Activated T-cell treated with anti-CD3 and anti-CD28 coated beads for 4 hours (primary cell): ENCODE measurements around the gene UBE2F.
A peak's percentile ranks its signal among the peaks of the same experiment; 100 is the strongest.
"Not testable (repeated sequence)": the region's sequence is repeated elsewhere in the genome, so short reads cannot be mapped to it uniquely, and the experiment has no call there.

Source experiments
- DNase-seq: peaks from one replicate; pipeline ENCODE4 v3.0.0-alpha.2; 2020

Gene UBE2F

GRCh38 chr2:237946423-237946822 lies 20.4 kb upstream of the UBE2F start:
- DNase-seq: no peak

DNA sequence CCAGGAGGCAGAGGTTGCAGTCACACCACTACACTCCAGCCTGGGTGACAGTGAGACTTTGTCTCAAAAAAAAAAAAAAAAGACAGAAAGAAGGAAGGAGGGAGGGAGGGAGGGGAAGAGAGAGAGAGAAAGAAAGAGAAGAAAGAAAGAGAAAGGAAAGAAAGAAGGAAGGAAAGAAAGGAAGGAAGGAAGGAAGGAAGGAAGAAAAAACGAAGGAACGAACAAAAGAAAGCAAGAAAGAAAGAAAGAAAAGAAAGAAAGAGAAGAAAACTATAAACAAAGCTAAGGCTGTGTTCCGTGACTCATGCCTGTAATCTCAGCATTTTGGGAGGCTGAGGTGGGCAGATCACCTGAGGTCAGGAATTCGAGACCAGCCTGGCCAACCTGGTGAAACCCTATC lies 15.5 kb upstream of the UBE2F start:
- DNase-seq: not testable (repeated sequence)

DNA sequence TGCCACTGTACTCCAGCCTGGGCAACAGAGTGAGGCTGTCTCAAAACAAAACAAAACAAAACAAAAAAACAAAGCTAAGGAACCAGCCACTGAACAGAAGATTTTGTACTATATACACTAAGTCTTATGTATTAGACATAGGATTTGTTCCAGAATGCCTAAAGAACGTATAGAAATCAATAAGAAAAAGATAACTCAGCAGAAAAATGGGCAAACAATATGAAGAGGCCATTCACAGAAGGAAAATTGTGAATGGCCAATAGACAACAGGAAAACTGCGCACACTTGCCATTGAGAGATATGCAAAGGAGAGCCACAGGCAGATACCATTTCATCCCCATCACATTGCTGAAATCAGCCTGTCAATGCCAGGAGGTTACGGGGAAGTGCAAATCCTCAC lies 14.9 kb upstream of the UBE2F start:
- DNase-seq: no peak

DNA sequence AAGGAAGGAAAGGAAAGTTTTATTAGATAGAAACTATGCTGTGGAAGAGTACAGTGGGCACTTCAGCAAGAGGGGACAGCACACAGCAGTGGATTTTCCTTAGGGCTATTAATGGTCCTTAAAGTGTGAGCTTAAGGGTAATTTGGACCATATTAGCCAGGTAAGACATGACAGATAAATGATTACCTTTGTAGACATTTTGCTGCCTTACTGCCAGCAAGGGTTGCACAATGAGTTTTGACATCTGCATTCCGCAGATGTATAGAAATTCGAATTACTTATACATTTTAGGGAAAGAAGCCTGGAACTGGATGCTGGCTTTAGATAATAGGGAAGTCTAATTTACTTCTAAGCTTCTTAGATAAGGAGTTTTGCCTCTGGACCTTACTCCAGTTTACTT lies 14.0 kb upstream of the UBE2F start:
- no peak for DNase-seq

- DNase-seq: no peak
Measured at GRCh38 chr2:237955640-237956401, 11.0 kb upstream of the UBE2F start.

GRCh38 chr2:237956402-237956736 lies 10.4 kb upstream of the UBE2F start:
- DNase-seq: no peak

GRCh38 chr2:237961637-237962036 lies 5.2 kb upstream of the UBE2F start:
- no peak for DNase-seq

DNA sequence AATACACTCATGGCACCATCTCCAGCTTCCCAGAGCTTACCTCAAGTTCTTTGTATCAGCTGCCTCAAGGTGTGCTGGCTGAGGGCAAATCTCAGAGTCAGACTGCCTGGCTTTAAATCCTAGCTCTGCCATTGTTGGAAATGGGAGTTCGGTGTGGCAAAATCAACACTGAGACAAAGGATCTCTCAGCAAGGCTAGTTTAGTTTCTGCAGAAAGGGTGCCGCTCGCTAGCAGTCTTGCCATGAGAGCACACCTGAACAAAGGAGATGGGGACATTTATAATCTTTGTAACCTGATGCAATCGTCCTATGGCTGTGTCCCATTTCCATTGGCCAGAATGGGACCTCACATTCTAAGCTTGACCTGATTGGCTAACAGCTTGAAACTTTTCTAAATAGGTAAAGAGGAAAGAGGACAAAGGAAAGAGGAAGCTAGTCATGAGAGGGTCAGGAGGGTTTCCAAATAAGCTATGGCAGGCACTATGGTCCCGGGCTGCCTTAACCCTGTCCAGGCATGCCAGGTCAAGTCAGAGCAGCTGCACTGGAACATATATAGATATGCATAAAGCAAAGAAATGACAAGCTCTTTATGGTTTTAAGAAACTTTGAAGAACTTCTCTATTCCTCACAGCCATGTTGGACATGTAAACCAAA lies 4.3 kb upstream of the UBE2F start:
- no peak for DNase-seq

DNA sequence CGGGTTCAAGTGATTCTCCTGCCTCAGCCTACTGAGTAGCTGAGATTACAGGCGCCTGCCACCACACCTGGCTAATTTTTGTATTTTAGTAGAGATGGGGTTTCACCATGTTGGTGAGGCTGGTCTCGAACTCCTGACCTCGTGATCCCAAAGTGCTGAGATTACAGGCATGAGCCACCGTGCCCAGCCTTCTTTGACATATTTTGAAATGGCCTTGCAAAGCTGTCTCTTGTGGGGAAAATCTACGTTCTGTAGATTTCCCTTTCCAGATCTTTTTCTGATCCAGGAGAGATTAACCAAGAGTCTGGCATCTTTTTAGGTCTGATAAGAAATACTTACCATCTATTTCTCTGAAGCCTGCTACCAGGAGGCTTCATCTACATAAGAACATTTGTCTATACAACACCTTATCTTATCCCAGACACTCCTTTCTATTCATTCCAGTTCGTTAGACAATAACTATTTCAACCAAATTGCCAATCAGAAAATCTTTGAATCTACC lies 3.3 kb upstream of the UBE2F start:
- not testable (repeated sequence) for DNase-seq

GRCh38 chr2:237964194-237964577 lies 2.6 kb upstream of the UBE2F start:
- no peak for DNase-seq

GRCh38 chr2:237964578-237965404 lies 2.0 kb upstream of the UBE2F start:
- DNase-seq: no peak

GRCh38 chr2:237965844-237966243 lies 970 bp upstream of the UBE2F start:
- DNase-seq: not testable (repeated sequence)

GRCh38 chr2:237966250-237966564 lies 607 bp upstream of the UBE2F start:
- no peak for DNase-seq

GRCh38 chr2:237967463-237967951 lies 693 bp downstream of the UBE2F start:
- DNase-seq: no peak

- peak; percentile 19 for DNase-seq
Measured at GRCh38 chr2:237968048-237968862, 1.4 kb downstream of the UBE2F start.

DNA sequence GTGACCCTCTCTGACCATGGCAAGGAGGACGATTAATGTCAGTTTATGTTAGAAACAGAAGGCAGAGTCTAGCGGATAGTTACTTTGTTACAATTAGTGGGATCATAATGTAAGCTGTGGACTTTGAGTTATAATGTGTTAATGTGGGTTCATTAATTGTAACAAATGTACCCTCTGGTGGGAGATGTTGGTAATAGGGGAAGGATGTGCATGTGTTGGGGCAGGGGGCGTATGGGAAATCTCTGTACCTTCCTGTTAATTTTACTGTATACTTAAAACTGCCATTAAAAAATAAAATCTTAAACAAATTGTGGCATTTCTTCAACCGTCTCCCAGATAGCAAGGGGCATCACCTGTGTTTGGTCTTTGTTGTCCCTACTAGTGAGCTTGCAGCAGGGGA lies 4.8 kb downstream of the UBE2F start:
- DNase-seq: no peak

- DNase-seq: no peak
Measured at GRCh38 chr2:237972211-237972610, 5.4 kb downstream of the UBE2F start.

DNA sequence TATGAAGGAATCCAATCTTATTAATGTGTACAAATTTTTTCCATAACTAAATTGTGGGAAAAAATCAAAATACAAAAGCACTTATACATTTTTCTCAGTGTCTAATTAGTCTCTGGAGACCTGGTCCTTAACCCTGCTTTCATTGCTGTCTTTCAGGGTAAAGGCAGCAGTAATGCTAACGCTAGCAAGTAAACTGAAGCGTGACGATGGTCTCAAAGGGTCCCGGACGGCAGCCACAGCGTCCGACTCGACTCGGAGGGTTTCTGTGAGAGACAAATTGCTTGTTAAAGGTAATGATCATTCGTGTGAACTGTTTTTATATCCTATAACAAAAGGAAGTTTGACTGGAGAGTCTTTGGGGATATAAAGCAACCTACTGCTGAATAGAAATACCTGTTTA lies 6.1 kb downstream of the UBE2F start:
- DNase-seq: no peak

DNA sequence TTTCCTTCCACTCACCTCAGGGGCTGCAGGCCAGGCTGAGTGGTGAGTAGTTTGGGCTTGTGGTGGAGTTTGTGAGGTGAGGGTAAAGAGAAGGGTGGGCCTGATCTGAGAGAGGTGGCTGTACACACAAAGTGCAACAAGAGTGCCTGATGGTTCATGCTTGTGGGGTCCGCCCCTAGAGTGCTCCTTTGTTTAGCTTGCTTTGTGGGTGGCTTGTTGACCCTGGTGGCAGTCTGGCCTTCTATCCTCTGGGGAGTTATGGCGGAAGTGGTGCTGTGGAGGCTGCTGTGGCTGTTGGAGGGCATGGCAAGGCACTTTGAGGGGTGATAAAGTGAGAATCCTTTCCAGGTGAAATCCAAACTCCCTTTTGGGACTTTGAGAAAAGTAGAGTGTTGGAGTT lies 10.6 kb downstream of the UBE2F start:
- no peak for DNase-seq

DNA sequence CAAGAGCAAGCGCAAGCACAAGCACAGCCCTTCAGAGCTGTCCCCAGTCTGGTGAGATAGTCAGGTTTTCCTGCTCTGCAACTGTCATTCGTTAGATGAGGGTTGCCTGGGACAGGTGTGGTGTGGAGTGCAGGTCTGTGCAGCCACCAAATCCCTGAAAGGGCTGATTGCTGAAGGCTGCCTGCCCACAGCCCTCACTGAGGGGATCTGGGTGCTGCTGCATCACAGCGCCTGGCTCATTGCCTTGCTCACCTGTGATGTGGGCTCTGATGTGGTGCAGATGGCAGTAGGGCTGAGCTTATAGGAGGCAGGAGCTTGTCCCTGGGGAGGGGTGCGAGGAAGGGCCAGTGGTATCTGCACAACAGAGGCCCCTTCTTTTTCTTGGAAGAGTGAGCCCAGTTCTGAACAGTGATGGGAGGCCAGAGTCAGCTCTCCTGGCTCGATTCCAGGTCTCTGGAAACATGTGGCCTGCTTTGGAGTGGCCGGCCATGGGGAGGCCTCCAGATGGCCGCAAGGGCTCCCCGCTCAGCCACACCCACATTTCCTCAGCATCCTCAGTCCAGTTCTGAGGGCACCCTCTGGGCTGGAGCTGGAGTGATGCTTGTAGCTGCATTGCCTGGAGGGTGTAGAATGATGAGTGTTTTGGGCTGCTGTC lies 11.4 kb downstream of the UBE2F start:
- DNase-seq: no peak

DNA sequence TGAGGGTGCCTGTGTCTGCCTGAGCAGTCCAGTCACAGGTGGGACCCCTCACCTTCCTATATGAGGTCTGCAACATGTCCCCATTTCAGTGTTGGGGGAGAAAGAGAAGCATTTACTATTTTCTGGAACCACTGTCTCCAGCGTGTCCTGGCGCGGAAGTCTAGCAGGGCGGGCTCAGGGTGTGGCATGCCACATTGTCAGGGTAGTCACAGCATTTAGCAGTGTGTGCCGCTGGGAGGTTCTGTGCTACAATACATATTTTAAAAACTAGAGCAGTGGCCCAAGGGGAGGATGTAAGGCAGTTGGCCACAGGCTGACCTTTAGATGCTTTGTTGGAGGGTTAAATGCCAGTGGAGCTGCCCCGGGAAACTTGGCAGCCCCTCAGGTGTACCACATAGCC lies 12.5 kb downstream of the UBE2F start:
- DNase-seq: no peak

GRCh38 chr2:237980087-237980486 lies 13.3 kb downstream of the UBE2F start:
- DNase-seq: no peak
